GM12878 (cell line): ENCODE results near the gene CRAMP1. TPM values are rescaled to one million over a fixed set of nuclear protein-coding genes. Genes with fewer than 3 reads are reported as not detected.

ENCODE experiments used
- ATAC-seq: fragments of 200-7000 bp; cut with Tn5 transposase; 3 replicates; pipeline ENCODE4 v1.9.1; 2020; ENCODE audit warnings: mild to moderate bottlenecking, moderate library complexity
- BruUV-seq: library from RNA; stranded (reverse); fragments of 400-500 nt; replicated peaks from 2 replicates; lab custom pipeline; 2021; lab: Mats Ljungman, UMichigan
- CTCF ChIA-PET: fragments of 300-600 bp; sonication (Branson Sonifier 250); formaldehyde crosslinking; extraction: SDS; loops from one replicate; lab custom pipeline; 2021; ENCODE audit warnings: inconsistent platforms; lab: Yijun Ruan, JAX
- POLR2A ChIA-PET: fragments of 350-600 bp; formaldehyde crosslinking; extraction: SDS; loops from one replicate; lab custom pipeline; 2021; ENCODE audit warnings: inconsistent platforms; lab: Charles Lee
- RAD21 ChIA-PET: fragments of 300-600 bp; sonication (Branson Sonifier 250); formaldehyde crosslinking; loops from one replicate; lab custom pipeline; 2023; ENCODE audit warnings: antibody characterized with exemption; ENCODE audit not compliant: unreplicated experiment; lab: Charles Lee
- SMC1A ChIA-PET: fragments of 300-600 bp; sonication (Branson Sonifier 250); formaldehyde crosslinking; loops from one replicate; lab custom pipeline; 2023; ENCODE audit not compliant: unreplicated experiment, uncharacterized antibody; lab: Charles Lee
- DNase-seq: peaks from one replicate; pipeline ENCODE4 v3.0.0-alpha.2; 2011; ENCODE audit warnings: low read depth, low spot score
- FAIRE-seq: peaks from 3 replicates; lab custom pipeline; 2011; peaks lifted over from hg19 to GRCh38; lab: Jason Lieb, UNC
- H2AFZ ChIP-seq: 2 replicates; pipeline ENCODE4 v1.6.0; 2011; ENCODE audit warnings: low read depth, low read length, control low read depth; ENCODE audit not compliant: control insufficient read depth
- H3K27ac ChIP-seq: 2 replicates; pipeline ENCODE4 v1.5.1; 2011; ENCODE audit warnings: control low read depth; ENCODE audit not compliant: control insufficient read depth, insufficient read depth
- H3K27me3 ChIP-seq, 2 experiments: replicated peaks in 1 of 2; 2 replicates each; pipeline versions ENCODE4 v1.6.0 to v1.6.1; 2011; ENCODE audit warnings: low read length in 1 of 2; ENCODE audit not compliant: control insufficient read depth in 2 of 2, insufficient read depth in 2 of 2
- H3K36me3 ChIP-seq, 2 experiments: 2 replicates each; pipeline ENCODE4 v1.5.1; 2011; ENCODE audit warnings: low read length in 1 of 2; ENCODE audit not compliant: control insufficient read depth in 2 of 2, insufficient read depth in 2 of 2
- H3K4me1 ChIP-seq: 2 replicates; pipeline ENCODE4 v1.6.1; 2011; ENCODE audit warnings: mild to moderate bottlenecking, low read length, moderate library complexity, mixed read lengths; ENCODE audit not compliant: control insufficient read depth, insufficient read depth
- H3K4me2 ChIP-seq: 2 replicates; pipeline ENCODE4 v1.6.0; 2011; ENCODE audit warnings: control low read depth; ENCODE audit not compliant: control insufficient read depth, insufficient read depth
- H3K4me3 ChIP-seq: fragments of 200-600 bp; sonication (generic); 2 replicates; pipeline ENCODE4 v1.5.1; 2016
- H3K79me2 ChIP-seq: 2 replicates; pipeline ENCODE4 v1.6.0; 2011; ENCODE audit warnings: low read length; ENCODE audit not compliant: control insufficient read depth, insufficient read depth
- H3K9ac ChIP-seq: 2 replicates; pipeline ENCODE4 v1.8.0; 2011; ENCODE audit warnings: low read length, control low read depth, mixed read lengths; ENCODE audit not compliant: control insufficient read depth, insufficient read depth
- H3K9me3 ChIP-seq: replicated peaks from 3 replicates; pipeline ENCODE4 v1.5.1; 2011; ENCODE audit warnings: mild to moderate bottlenecking, low read length; ENCODE audit not compliant: control insufficient read depth, insufficient read depth
- H4K20me1 ChIP-seq: 2 replicates; pipeline ENCODE4 v1.6.0; 2011; ENCODE audit not compliant: control insufficient read depth, insufficient read depth
- BCL3 ChIP-seq: IDR thresholded peaks from 2 replicates; pipeline ENCODE4 v1.6.1; 2011; ENCODE audit warnings: borderline replicate concordance, low read depth, mild to moderate bottlenecking, moderate library complexity, low read length; ENCODE audit not compliant: insufficient read depth, poor library complexity, severe bottlenecking
- CBFB ChIP-seq: IDR thresholded peaks from 2 replicates; pipeline ENCODE4 v1.6.1; 2016; ENCODE audit warnings: antibody characterized with exemption, low read depth
- CBX3 ChIP-seq: fragments of 200-600 bp; sonication (generic); IDR thresholded peaks from 2 replicates; pipeline ENCODE4 v1.6.1; 2016; ENCODE audit warnings: low read depth, borderline replicate concordance
- CREM ChIP-seq: IDR thresholded peaks from 2 replicates; pipeline ENCODE4 v1.6.1; 2014; ENCODE audit warnings: antibody characterized with exemption, low read depth
- FOXK2 ChIP-seq: fragments of 450-650 bp; IDR thresholded peaks from 2 replicates; pipeline ENCODE4 v1.6.1; 2017; ENCODE audit warnings: mild to moderate bottlenecking, moderate library complexity
- GATAD2B ChIP-seq: fragments of 450-650 bp; conservative IDR thresholded peaks from 2 replicates; pipeline ENCODE4 v1.6.1; 2017; ENCODE audit warnings: low read depth, mild to moderate bottlenecking, moderate library complexity
- LARP7 ChIP-seq: fragments of 450-650 bp; IDR thresholded peaks from 2 replicates; pipeline ENCODE4 v1.6.1; 2017; ENCODE audit warnings: mild to moderate bottlenecking
- MLLT1 ChIP-seq: fragments of 450-650 bp; IDR thresholded peaks from 2 replicates; pipeline ENCODE4 v1.6.1; 2016; ENCODE audit warnings: mild to moderate bottlenecking
- NR2C1 ChIP-seq: fragments of 450-650 bp; IDR thresholded peaks from 2 replicates; pipeline ENCODE4 v1.6.1; 2017; ENCODE audit warnings: antibody characterized with exemption, mild to moderate bottlenecking, moderate library complexity
- NRF1 ChIP-seq: conservative IDR thresholded peaks from 2 replicates; pipeline ENCODE4 v1.6.1; 2011; ENCODE audit warnings: mild to moderate bottlenecking, low read depth, low read length, improper control_type of control experiment
- POLR2A ChIP-seq: IDR thresholded peaks from 2 replicates; pipeline ENCODE4 v1.6.1; 2011; ENCODE audit warnings: low read depth, mild to moderate bottlenecking, low read length
- WRNIP1 ChIP-seq: IDR thresholded peaks from 2 replicates; pipeline ENCODE4 v1.6.1; 2011; ENCODE audit warnings: low read depth, low read length, improper control_type of control experiment, borderline replicate concordance
- ZNF274 ChIP-seq: IDR thresholded peaks from one replicate; pipeline ENCODE4 v1.8.0; 2011; ENCODE audit not compliant: insufficient read length, insufficient read depth
- ZSCAN29 ChIP-seq: fragments of 450-650 bp; IDR thresholded peaks from 2 replicates; pipeline ENCODE4 v1.6.1; 2017; ENCODE audit warnings: mild to moderate bottlenecking, moderate library complexity
- WGBS: methylation state at CpG from one replicate; pipeline ENCODE4 v1.1.6; 2016; ENCODE audit warnings: low lambda C conversion rate; ENCODE audit not compliant: insufficient replicate concordance, insufficient coverage; ENCODE audit errors: missing lambda C conversion rate; 5-methylcytosine and 5-hydroxymethylcytosine counted together
- in situ Hi-C: fragments of 300-500 bp; cut with MboI; formaldehyde crosslinking; loops from 9 replicates; pipeline ENCODE4 v1.14.3; 2018; ENCODE audit warnings: mixed read lengths
- intact Hi-C: fragments of 100-400 bp; cut with micrococcal nuclease; formaldehyde crosslinking; loops from one replicate; pipeline ENCODE4 v1.14.2; 2022; ENCODE audit not compliant: unreplicated experiment
- polyA plus RNA-seq, 11 experiments: library from polyadenylated mRNA; depleted of rRNA in 4 of 11; unstranded in 6 of 11; stranded (reverse) in 5 of 11; fragments of >200 nt; fragmentation: Nextera tagmentation in 4 of 11; fragmentation: Illumina TruSeq in 1 of 11; extraction: Ambion mirVana in 4 of 11; extraction: Trizol in 1 of 11; gene quantifications; 1 replicate in 1 of 11; 2 replicates in 10 of 11; pipeline versions ENCODE4 v1.2.1 to v1.2.3, GENCODE V29; 2011 to 2016; ENCODE audit warnings: inconsistent platforms in 2 of 11, missing spikeins in 2 of 11, low read depth in 1 of 11
- total RNA-seq, 4 experiments: library from RNA; depleted of rRNA in 3 of 4; stranded (reverse); fragments of >200 nt in 3 of 4; fragmentation: Illumina TruSeq in 1 of 4; extraction: Trizol in 1 of 4; gene quantifications; 2 replicates each; pipeline versions ENCODE4 v1.2.1 to v1.2.3, GENCODE V29; 2013 to 2021
- TF ChIP-seq, protein P1 (sequence below): IDR thresholded peaks from 2 replicates; pipeline ENCODE4 v1.6.1; 2011; ENCODE audit warnings: low read depth, mild to moderate bottlenecking, low read length, moderate library complexity, borderline replicate concordance; ENCODE audit errors: extremely low read depth

CRAMP1 gene
- total and polyA plus RNA-seq, 10 of the 15 experiments (the other 5 are each of a cell fraction or from before 2014, with no cell fraction given) = 0.37 to 9.8 (median 3.9) TPM

DNA sequence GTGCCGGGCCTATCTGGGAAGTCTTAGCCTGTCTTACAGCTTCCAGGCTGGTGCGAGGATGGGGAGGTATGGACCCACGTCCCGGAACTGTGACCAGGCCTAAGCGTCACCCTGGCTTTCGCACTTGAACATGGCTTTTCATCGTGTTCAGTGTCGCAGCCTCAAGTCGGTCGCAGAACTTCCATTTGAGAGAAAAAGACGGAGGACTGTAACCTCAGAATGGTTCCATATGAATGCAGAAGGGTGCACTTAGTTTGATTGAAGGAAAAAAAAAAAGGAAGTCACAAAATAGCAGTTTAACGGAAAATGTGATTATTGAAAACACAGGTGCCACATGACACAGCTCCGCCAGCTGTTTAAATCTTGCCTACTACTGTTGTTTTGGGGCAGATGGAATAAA is 35.7 kb downstream of the CRAMP1 start:
- H3K4me1 ChIP-seq = no peaks in the 10 kb centered on the region; the same call in 1 of the 2 replicates
- H3K79me2 ChIP-seq = no peaks in the 10 kb centered on the region
- ChIA-PET POLR2A (no interaction called here), RAD21 (no interaction called here), CTCF (no interaction called here), SMC1A (no interaction called here)
- no peak overlapping the region for H3K4me2 ChIP-seq
- ATAC-seq (no peak), DNase-seq (no peak), FAIRE-seq (no peak)
- peaks cover 4% of the 10 kb centered on the region for H4K20me1 ChIP-seq
- intact Hi-C loops = no loop called here
- in situ Hi-C loops = no loop called here
- H3K27me3 ChIP-seq = no peaks in the 10 kb centered on the region
- H2AFZ ChIP-seq = no peak overlapping the region
- no peak for TF ChIP-seq GATAD2B
- H3K27ac ChIP-seq = no peak overlapping the region
- peaks cover 12 to 25% of the 10 kb centered on the region in 2 experiments; a peak in 3 of 4 replicates for H3K36me3 ChIP-seq
- WGBS = 93% methylated on average over 13 of the region's 13 CpGs
- H3K9me3 ChIP-seq = no peaks in the 10 kb centered on the region
- BruUV-seq = no TSS peak
- no peak overlapping the region for H3K4me3 ChIP-seq
- no peak overlapping the region for H3K9ac ChIP-seq

- Histone ChIP-seq H3K4me2 (no peak overlapping the region), H3K36me3 (peaks cover 12 to 18% of the 10 kb centered on the region in 2 experiments; a peak in 3 of 4 replicates), H4K20me1 (peaks cover 4% of the 10 kb centered on the region), H3K27me3 (no peaks in the 10 kb centered on the region), H3K4me3 (no peak overlapping the region), H2AFZ (no peak overlapping the region), H3K27ac (no peak overlapping the region), H3K79me2 (no peaks in the 10 kb centered on the region), H3K9ac (no peak overlapping the region), H3K9me3 (no peaks in the 10 kb centered on the region), H3K4me1 (no peaks in the 10 kb centered on the region; the same call in 1 of the 2 replicates)
- POLR2A ChIA-PET = no interaction called here
- CTCF ChIA-PET = no interaction called here
- DNase-seq (no peak), FAIRE-seq (no peak), ATAC-seq (no peak)
- SMC1A ChIA-PET = no interaction called here
- 54% methylated on average over 4 of the region's 4 CpGs for WGBS
- RAD21 ChIA-PET = no interaction called here
- in situ Hi-C loops (no loop called here), intact Hi-C loops (no loop called here)
- BruUV-seq = TSS peak; percentile 21
- TF ChIP-seq NRF1 (no peak), CBFB (no peak), FOXK2 (no peak), WRNIP1 (no peak), NR2C1 (no peak), BCL3 (no peak), CREM (no peak), ZNF274 (no peak), ZSCAN29 (no peak), LARP7 (no peak), POLR2A (no peak), CBX3 (no peak), MLLT1 (no peak)
- TF ChIP-seq, protein P1, sequence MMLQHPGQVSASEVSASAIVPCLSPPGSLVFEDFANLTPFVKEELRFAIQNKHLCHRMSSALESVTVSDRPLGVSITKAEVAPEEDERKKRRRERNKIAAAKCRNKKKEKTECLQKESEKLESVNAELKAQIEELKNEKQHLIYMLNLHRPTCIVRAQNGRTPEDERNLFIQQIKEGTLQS = no peak
These were observed 38.0 kb downstream of the CRAMP1 start for GRCh38 chr16:1650131-1650530.
